Neural progenitor cell (in vitro differentiated cells): ENCODE measurements around the gene PPIB. TPM values are rescaled to one million over a fixed set of nuclear protein-coding genes. Genes with fewer than 3 reads are reported as not detected.

Experiments used
- DNase-seq: peaks from one replicate; pipeline ENCODE4 v3.0.0-alpha.2; 2016; ENCODE audit warnings: low spot score
- H2AFZ ChIP-seq: fragments of 200-600 bp; sonication (generic); replicated peaks from 2 replicates; pipeline ENCODE4 v1.6.1; 2016; ENCODE audit warnings: antibody characterized with exemption
- H3F3A ChIP-seq: fragments of 200-600 bp; sonication (generic); 2 replicates; pipeline ENCODE4 v1.6.1; 2016; ENCODE audit warnings: antibody characterized with exemption, low read depth
- H3K27ac ChIP-seq: fragments of 200-600 bp; sonication (generic); 2 replicates; pipeline ENCODE4 v1.5.1; 2016; ENCODE audit warnings: mild to moderate bottlenecking
- H3K27me3 ChIP-seq: fragments of 200-600 bp; sonication (generic); 2 replicates; pipeline ENCODE4 v1.6.1; 2016; ENCODE audit warnings: mild to moderate bottlenecking, moderate library complexity
- H3K36me3 ChIP-seq: fragments of 200-600 bp; sonication (generic); 2 replicates; pipeline ENCODE4 v1.5.1; 2016
- H3K4me1 ChIP-seq: fragments of 200-600 bp; sonication (generic); 2 replicates; pipeline ENCODE4 v1.6.1; 2016; ENCODE audit warnings: mixed run types
- H3K4me2 ChIP-seq: fragments of 200-600 bp; sonication (generic); 2 replicates; pipeline ENCODE4 v1.6.1; 2016
- H3K4me3 ChIP-seq: fragments of 200-600 bp; sonication (generic); 2 replicates; pipeline ENCODE4 v1.5.1; 2016
- H3K79me2 ChIP-seq: fragments of 200-600 bp; sonication (generic); 2 replicates; pipeline ENCODE4 v1.6.1; 2016; ENCODE audit warnings: low read depth
- H3K9ac ChIP-seq: fragments of 200-600 bp; sonication (generic); 2 replicates; pipeline ENCODE4 v1.6.1; 2016
- H3K9me3 ChIP-seq: fragments of 200-600 bp; sonication (generic); 2 replicates; pipeline ENCODE4 v1.5.1; 2016; ENCODE audit warnings: low read depth
- H4K20me1 ChIP-seq: fragments of 200-600 bp; sonication (generic); 2 replicates; pipeline ENCODE4 v1.6.1; 2016; ENCODE audit warnings: low read depth
- H3K27ac Mint-ChIP-seq: 3 replicates; pipeline ENCODE4 v1.8.0; 2021; ENCODE audit warnings: mixed read lengths
- H3K27me3 Mint-ChIP-seq: 2 replicates; pipeline ENCODE4 v1.8.0; 2022; ENCODE audit warnings: low read depth, mild to moderate bottlenecking, inconsistent platforms, moderate library complexity, mixed read lengths; ENCODE audit not compliant: insufficient read depth
- H3K36me3 Mint-ChIP-seq: 3 replicates; pipeline ENCODE4 v1.8.0; 2021; ENCODE audit warnings: mixed read lengths
- H3K4me1 Mint-ChIP-seq: 3 replicates; pipeline ENCODE4 v1.8.0; 2021; ENCODE audit warnings: mixed read lengths
- H3K4me3 Mint-ChIP-seq: 3 replicates; pipeline ENCODE4 v1.8.0; 2021; ENCODE audit warnings: mild to moderate bottlenecking, moderate library complexity, mixed read lengths
- H3K9me3 Mint-ChIP-seq: 3 replicates; pipeline ENCODE4 v1.8.0; 2020; ENCODE audit warnings: mixed read lengths
- EZH2 ChIP-seq: fragments of 200-600 bp; sonication (generic); IDR thresholded peaks from 2 replicates; pipeline ENCODE4 v1.6.1; 2017; ENCODE audit warnings: antibody characterized with exemption, mild to moderate bottlenecking, moderate library complexity
- EZH2phosphoT487 ChIP-seq: fragments of 200-600 bp; sonication (generic); IDR thresholded peaks from 2 replicates; pipeline ENCODE4 v1.6.1; 2017; ENCODE audit warnings: antibody characterized with exemption
- total RNA-seq: library from RNA; depleted of rRNA; stranded (reverse); fragments of >200 nt; gene quantifications from 2 replicates; pipeline ENCODE4 v1.2.3, GENCODE V29; 2015; ENCODE audit warnings: low replicate concordance
- TF ChIP-seq, protein P1 (sequence below): fragments of 200-600 bp; sonication (generic); IDR thresholded peaks from 2 replicates; pipeline ENCODE4 v1.5.1; 2017; ENCODE audit warnings: antibody characterized with exemption, mild to moderate bottlenecking

PPIB gene
- total RNA-seq, 1 donor from 2014 or later = 109 TPM

DNA sequence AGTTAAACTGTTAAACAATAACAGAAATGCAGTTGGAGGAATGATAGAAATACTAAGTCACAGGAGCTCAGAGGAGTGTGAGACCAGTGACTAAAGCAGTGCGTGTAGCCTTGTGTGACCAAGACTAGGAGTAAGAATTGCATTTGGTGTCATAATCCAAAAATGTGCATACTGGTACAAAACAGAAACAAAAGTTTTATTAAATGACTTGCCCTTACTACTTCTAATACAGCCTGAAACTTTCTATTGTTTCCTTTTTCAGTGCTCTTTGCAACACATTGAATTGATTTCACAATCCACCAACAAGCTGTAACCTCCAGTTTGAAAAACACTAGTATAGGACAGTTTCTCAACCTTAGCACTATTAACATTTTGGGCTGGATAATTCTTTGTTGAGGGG, 49.9 kb downstream of the PPIB start:
- H3K4me1 Mint-ChIP-seq = peaks cover 4% of the 10 kb centered on the region

DNA sequence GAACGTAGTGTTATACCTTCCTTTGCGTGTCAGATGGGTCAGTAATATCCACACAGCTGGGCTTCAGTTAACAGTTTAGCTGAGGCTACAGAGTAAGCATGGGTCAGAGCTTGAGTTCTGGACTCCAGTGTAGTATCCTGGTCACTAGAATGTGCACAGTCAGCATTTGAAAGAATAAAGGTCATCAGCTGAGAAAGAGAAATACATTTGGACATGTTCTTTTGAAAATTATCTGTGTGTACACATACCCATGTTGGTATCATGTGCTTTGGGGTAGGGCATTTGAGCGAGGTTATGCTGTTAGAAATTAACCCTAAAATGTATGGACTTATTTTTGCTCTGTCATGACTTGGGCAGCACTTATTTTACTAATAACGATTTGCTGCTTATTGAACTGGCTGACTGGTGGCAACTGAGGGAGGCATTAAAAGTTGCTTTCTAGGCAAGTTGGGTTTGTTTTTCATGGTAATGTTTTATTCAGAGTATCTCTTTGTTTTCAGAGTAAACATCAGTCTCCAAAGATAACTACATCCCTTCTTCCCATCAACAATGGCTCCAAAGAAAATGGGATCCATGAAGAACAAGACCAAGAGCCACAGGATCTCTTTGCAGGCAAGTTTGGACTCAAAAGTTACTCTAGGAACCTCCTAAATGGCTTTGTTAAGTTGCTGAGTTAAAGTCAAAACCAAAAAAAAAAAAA, 50.6 kb downstream of the PPIB start:
- Histone ChIP-seq H4K20me1 (peaks cover 21% of the 10 kb centered on the region), H3K27ac (no peak overlapping the region), H3K79me2 (peaks cover 47% of the 10 kb centered on the region), H3K9me3 (no peaks in the 10 kb centered on the region), H3K4me3 (no peak overlapping the region), H3K27me3 (no peaks in the 10 kb centered on the region), H3K4me1 (peaks cover 10% of the 10 kb centered on the region), H3K4me2 (no peak overlapping the region), H3F3A (no peaks in the 10 kb centered on the region), H3K36me3 (no peaks in the 10 kb centered on the region), H2AFZ (no peak overlapping the region), H3K9ac (no peak overlapping the region)
- H3K36me3 Mint-ChIP-seq = peaks cover 12% of the 10 kb centered on the region
- TF ChIP-seq EZH2 (no peak), EZH2phosphoT487 (no peak)
- TF ChIP-seq, protein P1, sequence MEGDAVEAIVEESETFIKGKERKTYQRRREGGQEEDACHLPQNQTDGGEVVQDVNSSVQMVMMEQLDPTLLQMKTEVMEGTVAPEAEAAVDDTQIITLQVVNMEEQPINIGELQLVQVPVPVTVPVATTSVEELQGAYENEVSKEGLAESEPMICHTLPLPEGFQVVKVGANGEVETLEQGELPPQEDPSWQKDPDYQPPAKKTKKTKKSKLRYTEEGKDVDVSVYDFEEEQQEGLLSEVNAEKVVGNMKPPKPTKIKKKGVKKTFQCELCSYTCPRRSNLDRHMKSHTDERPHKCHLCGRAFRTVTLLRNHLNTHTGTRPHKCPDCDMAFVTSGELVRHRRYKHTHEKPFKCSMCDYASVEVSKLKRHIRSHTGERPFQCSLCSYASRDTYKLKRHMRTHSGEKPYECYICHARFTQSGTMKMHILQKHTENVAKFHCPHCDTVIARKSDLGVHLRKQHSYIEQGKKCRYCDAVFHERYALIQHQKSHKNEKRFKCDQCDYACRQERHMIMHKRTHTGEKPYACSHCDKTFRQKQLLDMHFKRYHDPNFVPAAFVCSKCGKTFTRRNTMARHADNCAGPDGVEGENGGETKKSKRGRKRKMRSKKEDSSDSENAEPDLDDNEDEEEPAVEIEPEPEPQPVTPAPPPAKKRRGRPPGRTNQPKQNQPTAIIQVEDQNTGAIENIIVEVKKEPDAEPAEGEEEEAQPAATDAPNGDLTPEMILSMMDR = no peak
- no peak overlapping the region for H3K27ac Mint-ChIP-seq
- peaks cover 2% of the 10 kb centered on the region for H3K27me3 Mint-ChIP-seq
- H3K9me3 Mint-ChIP-seq = no peaks in the 10 kb centered on the region
- H3K4me1 Mint-ChIP-seq = peaks cover 4% of the 10 kb centered on the region
- no peak overlapping the region for H3K4me3 Mint-ChIP-seq
- no peak for DNase-seq

More for the DNA sequence above, 49.9 kb downstream of the PPIB start:
- Histone ChIP-seq H3K79me2 (peaks cover 40% of the 10 kb centered on the region), H3K9me3 (no peaks in the 10 kb centered on the region), H3K27ac (no peak overlapping the region), H3F3A (no peaks in the 10 kb centered on the region), H3K36me3 (no peaks in the 10 kb centered on the region), H3K4me2 (no peak overlapping the region), H3K4me3 (no peak overlapping the region), H3K9ac (no peak overlapping the region), H4K20me1 (peaks cover 19% of the 10 kb centered on the region), H2AFZ (no peak overlapping the region), H3K27me3 (no peaks in the 10 kb centered on the region), H3K4me1 (peaks cover 10% of the 10 kb centered on the region)
- H3K27me3 Mint-ChIP-seq = peaks cover 2% of the 10 kb centered on the region
- no peaks in the 10 kb centered on the region for H3K9me3 Mint-ChIP-seq
- no peak overlapping the region for H3K4me3 Mint-ChIP-seq
- H3K36me3 Mint-ChIP-seq = peaks cover 12% of the 10 kb centered on the region
- H3K27ac Mint-ChIP-seq = no peak overlapping the region
- no peak for TF ChIP-seq EZH2phosphoT487
- TF ChIP-seq EZH2 = no peak
- TF ChIP-seq, protein P1 = no peak
- DNase-seq = no peak

- DNase-seq = no peak
- H3K4me3 Mint-ChIP-seq = no peak overlapping the region
- Histone ChIP-seq H2AFZ (no peak overlapping the region), H3K4me2 (no peak overlapping the region), H3K4me3 (no peak overlapping the region), H3K9ac (peak overlapping the region; percentile 25), H3K9me3 (no peaks in the 10 kb centered on the region), H3K79me2 (peaks cover 52% of the 10 kb centered on the region), H3K27me3 (no peaks in the 10 kb centered on the region), H3K36me3 (no peaks in the 10 kb centered on the region), H3K27ac (no peak overlapping the region), H3F3A (no peaks in the 10 kb centered on the region), H4K20me1 (peaks cover 25% of the 10 kb centered on the region), H3K4me1 (peaks cover 10% of the 10 kb centered on the region)
- H3K36me3 Mint-ChIP-seq = peaks cover 12% of the 10 kb centered on the region
- H3K27me3 Mint-ChIP-seq = peaks cover 2% of the 10 kb centered on the region
- H3K9me3 Mint-ChIP-seq = no peaks in the 10 kb centered on the region
- H3K4me1 Mint-ChIP-seq = peaks cover 4% of the 10 kb centered on the region
- no peak overlapping the region for H3K27ac Mint-ChIP-seq
- TF ChIP-seq, protein P1 = no peak
- TF ChIP-seq EZH2 (no peak), EZH2phosphoT487 (no peak)
Measured at GRCh38 chr15:64111679-64112050, 51.2 kb downstream of the PPIB start.
